ACC112 (cell line): Measurements from ENCODE around the gene EFNA2.
"Not testable (repeated sequence)": the region's sequence is repeated elsewhere in the genome, so short reads cannot be mapped to it uniquely, and the experiment has no call there.

Experiments used
- H2AFZ ChIP-seq: fragments of 200-600 bp; sonication (generic); one replicate; pipeline ENCODE4 v1.6.0; 2017; ENCODE audit warnings: antibody characterized with exemption, low read length; ENCODE audit not compliant: unreplicated experiment
- H3K27ac ChIP-seq: fragments of 200-600 bp; sonication (generic); 2 replicates; pipeline ENCODE4 v1.5.1; 2014; ENCODE audit warnings: low read depth, mild to moderate bottlenecking, antibody characterized with exemption, low read length, moderate library complexity
- H3K27me3 ChIP-seq: fragments of 200-600 bp; sonication (generic); 2 replicates; pipeline ENCODE4 v1.6.1; 2014; ENCODE audit warnings: mild to moderate bottlenecking, antibody characterized with exemption, low read length, moderate library complexity, mixed read lengths; ENCODE audit not compliant: insufficient read depth
- H3K36me3 ChIP-seq: fragments of 200-600 bp; sonication (generic); 2 replicates; pipeline ENCODE4 v1.6.1; 2016; ENCODE audit warnings: mild to moderate bottlenecking, antibody characterized with exemption, low read length, moderate library complexity, mixed read lengths; ENCODE audit not compliant: insufficient read depth
- H3K4me1 ChIP-seq: fragments of 200-600 bp; sonication (generic); one replicate; pipeline ENCODE4 v1.6.1; 2016; ENCODE audit warnings: low read length, mixed read lengths; ENCODE audit not compliant: insufficient read depth, unreplicated experiment, control insufficient read depth
- H3K4me3 ChIP-seq: fragments of 200-600 bp; sonication (generic); 2 replicates; pipeline ENCODE4 v1.5.1; 2014; ENCODE audit warnings: mild to moderate bottlenecking, low read depth, low read length
- H3K79me2 ChIP-seq: fragments of 200-600 bp; sonication (generic); one replicate; pipeline ENCODE4 v1.6.0; 2016; ENCODE audit warnings: low read length; ENCODE audit not compliant: control insufficient read depth, unreplicated experiment, insufficient read depth

Gene EFNA2

GRCh38 chr19:1243768-1244692 is 41.6 kb upstream of the EFNA2 start:
- Histone ChIP-seq H2AFZ (no peak overlapping the region), H3K4me3 (peak overlapping the region; percentile 96), H3K4me1 (peaks cover 29% of the 10 kb centered on the region), H3K79me2 (peaks cover 16% of the 10 kb centered on the region), H3K36me3 (no peaks in the 10 kb centered on the region), H3K27me3 (no peaks in the 10 kb centered on the region), H3K27ac (0 out of 2 replicates have a peak overlapping the region, but pooled peaks have one; percentile 26)

GRCh38 chr19:1244693-1245451 is 40.8 kb upstream of the EFNA2 start:
- Histone ChIP-seq H2AFZ (no peak overlapping the region), H3K4me3 (peak overlapping the region; percentile 96), H3K27ac (peak overlapping the region; percentile 26; the same call in 1 of the 2 replicates), H3K4me1 (peaks cover 29% of the 10 kb centered on the region), H3K36me3 (no peaks in the 10 kb centered on the region), H3K27me3 (no peaks in the 10 kb centered on the region), H3K79me2 (peaks cover 19% of the 10 kb centered on the region)

- Histone ChIP-seq H3K79me2 (peaks cover 24% of the 10 kb centered on the region), H3K27me3 (no peaks in the 10 kb centered on the region), H3K4me1 (peaks cover 29% of the 10 kb centered on the region), H3K4me3 (no peak overlapping the region), H3K36me3 (no peaks in the 10 kb centered on the region), H3K27ac (peak overlapping the region; percentile 26; the same call in 1 of the 2 replicates), H2AFZ (no peak overlapping the region)
Observed at GRCh38 chr19:1245494-1246264, 40.0 kb upstream of the EFNA2 start.

- Histone ChIP-seq H3K4me1 (peaks cover 25% of the 10 kb centered on the region), H3K79me2 (peaks cover 32% of the 10 kb centered on the region)
- H2AFZ ChIP-seq, H3K27ac ChIP-seq, H3K36me3 ChIP-seq, H3K4me3 ChIP-seq, H3K27me3 ChIP-seq: not testable (repeated sequence)
Observed at GRCh38 chr19:1246265-1247087, 39.2 kb upstream of the EFNA2 start.

- H3K4me3 ChIP-seq = peak overlapping the region; percentile 94
- peak overlapping the region; percentile 97 for H3K27ac ChIP-seq
- H2AFZ ChIP-seq = no peak overlapping the region
- no peaks in the 10 kb centered on the region for H3K27me3 ChIP-seq
- H3K79me2 ChIP-seq = peaks cover 27% of the 10 kb centered on the region
- H3K4me1 ChIP-seq = peaks cover 25% of the 10 kb centered on the region
- peaks cover 10% of the 10 kb centered on the region; the same call in 1 of the 2 replicates for H3K36me3 ChIP-seq
Observed at GRCh38 chr19:1247748-1248138, 37.9 kb upstream of the EFNA2 start.

- Histone ChIP-seq H3K4me1 (peaks cover 23% of the 10 kb centered on the region), H3K27ac (peak within 1 kb of the TSS; percentile 97), H3K4me3 (peak within 1 kb of the TSS; percentile 94), H3K27me3 (no peaks in the 10 kb centered on the region), H3K79me2 (peaks cover 24% of the 10 kb centered on the region), H3K36me3 (peaks cover 10% of the 10 kb centered on the region; the same call in 1 of the 2 replicates), H2AFZ (no peak within 1 kb of the TSS)
Observed at GRCh38 chr19:1248139-1248785, 37.4 kb upstream of the EFNA2 start, which contains the start of gene MIDN. Gene MIDN (plus strand): TSS chr19:1248583. CDS start chr19:1250297, 1,714 bp downstream.

- H3K4me1 ChIP-seq = peaks cover 21% of the 10 kb centered on the region
- no peaks in the 10 kb centered on the region for H3K27me3 ChIP-seq
- peaks cover 15% of the 10 kb centered on the region; the same call in 1 of the 2 replicates for H3K36me3 ChIP-seq
- peak overlapping the region; percentile 97 for H3K27ac ChIP-seq
- peak overlapping the region; percentile 94 for H3K4me3 ChIP-seq
- H2AFZ ChIP-seq = no peak overlapping the region
- H3K79me2 ChIP-seq = peaks cover 29% of the 10 kb centered on the region
Observed at GRCh38 chr19:1248786-1249297, 36.8 kb upstream of the EFNA2 start.

GRCh38 chr19:1249298-1249989 is 36.2 kb upstream of the EFNA2 start:
- H3K4me3 ChIP-seq = peak overlapping the region; percentile 96
- H3K27ac ChIP-seq = peak overlapping the region; percentile 98
- H2AFZ ChIP-seq = no peak overlapping the region
- no peaks in the 10 kb centered on the region for H3K27me3 ChIP-seq
- peaks cover 32% of the 10 kb centered on the region for H3K79me2 ChIP-seq
- H3K36me3 ChIP-seq = peaks cover 20% of the 10 kb centered on the region; the same call in 1 of the 2 replicates
- H3K4me1 ChIP-seq = peaks cover 23% of the 10 kb centered on the region
